ENCODE data around the gene RNU6-1.

Gene RNU6-1

GRCh38 chr15:67821784-67822440 lies 17.9 kb downstream of the RNU6-1 start:
- TF ChIP-seq CTCF (IDR thresholded peaks at IDR 0.05; ENCODE audit: control insufficient read depth, extremely low read depth, insufficient read depth): no peak
- no peak overlapping the region for H3K4me3 ChIP-seq (ENCODE audit: low read depth, low read length)
- DNase-seq (ENCODE audit: low read depth): no peak

- TF ChIP-seq CTCF (IDR thresholded peaks at IDR 0.05; ENCODE audit: control insufficient read depth, extremely low read depth, insufficient read depth): no peak
- no peak for DNase-seq (ENCODE audit: low read depth)
- no peak overlapping the region for H3K4me3 ChIP-seq (ENCODE audit: low read depth, low read length)
Observed at GRCh38 chr15:67820992-67821783, 18.7 kb downstream of the RNU6-1 start.

- H3K4me3 ChIP-seq (ENCODE audit: low read depth, low read length): no peak overlapping the region
- TF ChIP-seq CTCF (IDR thresholded peaks at IDR 0.05; ENCODE audit: control insufficient read depth, extremely low read depth, insufficient read depth): no peak
- DNase-seq (ENCODE audit: low read depth): no peak
Observed at GRCh38 chr15:67820122-67820991, 19.5 kb downstream of the RNU6-1 start.

- no peak for DNase-seq (ENCODE audit: low read depth)
- no peak for TF ChIP-seq CTCF (IDR thresholded peaks at IDR 0.05; ENCODE audit: control insufficient read depth, extremely low read depth, insufficient read depth)
- H3K4me3 ChIP-seq (ENCODE audit: low read depth, low read length): no peak overlapping the region
Observed at GRCh38 chr15:67819636-67820035, 20.2 kb downstream of the RNU6-1 start.

- DNase-seq (ENCODE audit: low read depth): no peak
- TF ChIP-seq CTCF (IDR thresholded peaks at IDR 0.05; ENCODE audit: control insufficient read depth, extremely low read depth, insufficient read depth): no peak
- no peak overlapping the region for H3K4me3 ChIP-seq (ENCODE audit: low read depth, low read length)
Observed at GRCh38 chr15:67818464-67818863, 21.4 kb downstream of the RNU6-1 start.

- TF ChIP-seq CTCF (IDR thresholded peaks at IDR 0.05; ENCODE audit: control insufficient read depth, extremely low read depth, insufficient read depth): no peak
- DNase-seq (ENCODE audit: low read depth): no peak
- H3K4me3 ChIP-seq (ENCODE audit: low read depth, low read length): no peak overlapping the region
Observed at GRCh38 chr15:67816668-67817067, 23.2 kb downstream of the RNU6-1 start.
